ENCODE measurements around the gene AAR2. TPM values are rescaled to one million over a fixed set of nuclear protein-coding genes. Genes with fewer than 3 reads are reported as not detected.
A peak's percentile ranks its signal among the peaks of the same experiment; 100 is the strongest.

Gene AAR2
- total RNA-seq, 2 experiments from 2014 or later: 20.5 to 22.7 TPM

GRCh38 chr20:36243726-36244125, 7.4 kb downstream of the AAR2 start:
- ChIA-PET CTCF (interaction anchor here (0.6 to 1.6 kb wide), 4 partner anchors 41 to 251 kb away, joined by 3 to 4 read pairs (median 3); no protein-coding TSS in a partner anchor), POLR2A (no interaction called here)
- no peaks in the 10 kb centered on the region for H3K27me3 Mint-ChIP-seq (ENCODE audit: low read depth)
- no peak for DNase-seq
- ATAC-seq: no peak
- no peaks in the 10 kb centered on the region for H3K9me3 Mint-ChIP-seq (ENCODE audit: insufficient read depth)
- peaks cover 59% of the 10 kb centered on the region for H3K36me3 Mint-ChIP-seq (ENCODE audit: low read depth)
- no peak overlapping the region for H3K27ac Mint-ChIP-seq
- H3K4me3 Mint-ChIP-seq: no peak overlapping the region
- H3K4me1 Mint-ChIP-seq (ENCODE audit: low read depth): peaks cover 6% of the 10 kb centered on the region

- Mint-ChIP-seq H3K36me3 (ENCODE audit: low read depth) (peaks cover 58% of the 10 kb centered on the region), H3K4me3 (no peak overlapping the region), H3K9me3 (ENCODE audit: insufficient read depth) (no peaks in the 10 kb centered on the region), H3K27ac (no peak overlapping the region), H3K4me1 (ENCODE audit: low read depth) (no peaks in the 10 kb centered on the region), H3K27me3 (ENCODE audit: low read depth) (no peaks in the 10 kb centered on the region)
- ChIA-PET POLR2A (no interaction called here), CTCF (interaction anchor here (1.0 to 1.3 kb wide), 2 partner anchors 20 to 44 kb away, joined by 3 to 4 read pairs; no protein-coding TSS in a partner anchor)
- DNase-seq: no peak
- ATAC-seq: no peak
These were observed 10.1 kb downstream of the AAR2 start for GRCh38 chr20:36246401-36246800.

- Mint-ChIP-seq H3K4me3 (no peak overlapping the region), H3K4me1 (ENCODE audit: low read depth) (no peaks in the 10 kb centered on the region), H3K36me3 (ENCODE audit: low read depth) (peaks cover 53% of the 10 kb centered on the region), H3K27ac (no peak overlapping the region), H3K27me3 (ENCODE audit: low read depth) (no peaks in the 10 kb centered on the region), H3K9me3 (ENCODE audit: insufficient read depth) (no peaks in the 10 kb centered on the region)
- DNase-seq (no peak), ATAC-seq (no peak)
- CTCF ChIA-PET: interaction anchor here (3.0 kb wide), 1 partner anchor 46 kb away, joined by 8 read pairs; no protein-coding TSS in a partner anchor
- POLR2A ChIA-PET: no interaction called here
These were observed 12.6 kb downstream of the AAR2 start for GRCh38 chr20:36248836-36249235.

GRCh38 chr20:36249450-36249849, 13.2 kb downstream of the AAR2 start:
- no peak overlapping the region for H3K27ac Mint-ChIP-seq
- ChIA-PET POLR2A (no interaction called here), CTCF (interaction anchor here (3.0 kb wide), 1 partner anchor 46 kb away, joined by 8 read pairs; no protein-coding TSS in a partner anchor)
- peaks cover 49% of the 10 kb centered on the region for H3K36me3 Mint-ChIP-seq (ENCODE audit: low read depth)
- no peaks in the 10 kb centered on the region for H3K9me3 Mint-ChIP-seq (ENCODE audit: insufficient read depth)
- no peak for ATAC-seq
- no peaks in the 10 kb centered on the region for H3K27me3 Mint-ChIP-seq (ENCODE audit: low read depth)
- H3K4me1 Mint-ChIP-seq (ENCODE audit: low read depth): no peaks in the 10 kb centered on the region
- DNase-seq: no peak
- no peak overlapping the region for H3K4me3 Mint-ChIP-seq

- no peak for DNase-seq
- Mint-ChIP-seq H3K4me3 (no peak overlapping the region), H3K27ac (no peak overlapping the region), H3K27me3 (ENCODE audit: low read depth) (no peaks in the 10 kb centered on the region), H3K9me3 (ENCODE audit: insufficient read depth) (no peaks in the 10 kb centered on the region), H3K4me1 (ENCODE audit: low read depth) (no peaks in the 10 kb centered on the region), H3K36me3 (ENCODE audit: low read depth) (peaks cover 33% of the 10 kb centered on the region)
- ChIA-PET POLR2A (no interaction called here), CTCF (no interaction called here)
- no peak for ATAC-seq
These were observed 15.1 kb downstream of the AAR2 start for GRCh38 chr20:36251426-36251825.

GRCh38 chr20:36252511-36252910, 16.2 kb downstream of the AAR2 start:
- Mint-ChIP-seq H3K4me1 (ENCODE audit: low read depth) (no peaks in the 10 kb centered on the region), H3K4me3 (no peak overlapping the region), H3K27me3 (ENCODE audit: low read depth) (no peaks in the 10 kb centered on the region), H3K9me3 (ENCODE audit: insufficient read depth) (no peaks in the 10 kb centered on the region), H3K27ac (peak overlapping the region; percentile 7), H3K36me3 (ENCODE audit: low read depth) (peaks cover 24% of the 10 kb centered on the region)
- CTCF ChIA-PET: no interaction called here
- DNase-seq (no peak), ATAC-seq (no peak)
- POLR2A ChIA-PET: no interaction called here

- ATAC-seq (no peak), DNase-seq (no peak)
- no peaks in the 10 kb centered on the region for H3K4me1 Mint-ChIP-seq (ENCODE audit: low read depth)
- no peaks in the 10 kb centered on the region for H3K27me3 Mint-ChIP-seq (ENCODE audit: low read depth)
- ChIA-PET CTCF (no interaction called here), POLR2A (no interaction called here)
- no peak overlapping the region for H3K27ac Mint-ChIP-seq
- H3K36me3 Mint-ChIP-seq (ENCODE audit: low read depth): peaks cover 21% of the 10 kb centered on the region
- H3K9me3 Mint-ChIP-seq (ENCODE audit: insufficient read depth): no peaks in the 10 kb centered on the region
- H3K4me3 Mint-ChIP-seq: no peak overlapping the region
These were observed 16.8 kb downstream of the AAR2 start for GRCh38 chr20:36253036-36253435.

GRCh38 chr20:36254076-36254475, 17.8 kb downstream of the AAR2 start:
- ChIA-PET POLR2A (no interaction called here), CTCF (interaction anchor here (1.1 kb wide), 1 partner anchor 185 kb away, joined by 5 read pairs; no protein-coding TSS in a partner anchor)
- Mint-ChIP-seq H3K4me1 (ENCODE audit: low read depth) (no peaks in the 10 kb centered on the region), H3K36me3 (ENCODE audit: low read depth) (peaks cover 18% of the 10 kb centered on the region), H3K27me3 (ENCODE audit: low read depth) (no peaks in the 10 kb centered on the region), H3K9me3 (ENCODE audit: insufficient read depth) (no peaks in the 10 kb centered on the region), H3K4me3 (no peak overlapping the region), H3K27ac (no peak overlapping the region)
- ATAC-seq: no peak
- no peak for DNase-seq

GRCh38 chr20:36255445-36255844, 19.2 kb downstream of the AAR2 start:
- H3K36me3 Mint-ChIP-seq (ENCODE audit: low read depth): peaks cover 10% of the 10 kb centered on the region
- ATAC-seq (no peak), DNase-seq (no peak)
- ChIA-PET POLR2A (no interaction called here), CTCF (interaction anchor here (1.0 to 1.1 kb wide), 2 partner anchors 56 to 184 kb away, joined by 3 to 5 read pairs; no protein-coding TSS in a partner anchor)
- H3K27me3 Mint-ChIP-seq (ENCODE audit: low read depth): no peaks in the 10 kb centered on the region
- H3K4me3 Mint-ChIP-seq: no peak overlapping the region
- no peak overlapping the region for H3K27ac Mint-ChIP-seq
- H3K9me3 Mint-ChIP-seq (ENCODE audit: insufficient read depth): no peaks in the 10 kb centered on the region
- no peaks in the 10 kb centered on the region for H3K4me1 Mint-ChIP-seq (ENCODE audit: low read depth)

GRCh38 chr20:36259177-36260061, 23.1 kb downstream of the AAR2 start:
- no peak overlapping the region for H3K4me3 Mint-ChIP-seq
- no peaks in the 10 kb centered on the region for H3K9me3 Mint-ChIP-seq (ENCODE audit: insufficient read depth)
- no peaks in the 10 kb centered on the region for H3K4me1 Mint-ChIP-seq (ENCODE audit: low read depth)
- CTCF ChIA-PET: no interaction called here
- peaks cover 6% of the 10 kb centered on the region for H3K36me3 Mint-ChIP-seq (ENCODE audit: low read depth)
- POLR2A ChIA-PET: interaction anchor here (1.4 kb wide), 1 partner anchor 23 kb away, joined by 4 read pairs; the partner anchor contains the start of gene AAR2
- ATAC-seq (no peak), DNase-seq (no peak)
- no peak overlapping the region for H3K27ac Mint-ChIP-seq
- no peaks in the 10 kb centered on the region for H3K27me3 Mint-ChIP-seq (ENCODE audit: low read depth)

GRCh38 chr20:36260316-36260715, 24.0 kb downstream of the AAR2 start:
- POLR2A ChIA-PET: interaction anchor here (1.4 kb wide), 1 partner anchor 24 kb away, joined by 4 read pairs; the partner anchor contains the start of gene AAR2
- ATAC-seq (no peak), DNase-seq (no peak)
- CTCF ChIA-PET: no interaction called here
- H3K27ac Mint-ChIP-seq: no peak overlapping the region
- H3K27me3 Mint-ChIP-seq (ENCODE audit: low read depth): no peaks in the 10 kb centered on the region
- H3K4me3 Mint-ChIP-seq: no peak overlapping the region
- H3K9me3 Mint-ChIP-seq (ENCODE audit: insufficient read depth): no peaks in the 10 kb centered on the region
- peaks cover 6% of the 10 kb centered on the region for H3K36me3 Mint-ChIP-seq (ENCODE audit: low read depth)
- H3K4me1 Mint-ChIP-seq (ENCODE audit: low read depth): no peaks in the 10 kb centered on the region

GRCh38 chr20:36261389-36262105, 25.3 kb downstream of the AAR2 start:
- Mint-ChIP-seq H3K27ac (no peak overlapping the region), H3K9me3 (ENCODE audit: insufficient read depth) (no peaks in the 10 kb centered on the region), H3K4me1 (ENCODE audit: low read depth) (no peaks in the 10 kb centered on the region), H3K27me3 (ENCODE audit: low read depth) (no peaks in the 10 kb centered on the region), H3K4me3 (no peak overlapping the region), H3K36me3 (ENCODE audit: low read depth) (peaks cover 3% of the 10 kb centered on the region)
- CTCF ChIA-PET: no interaction called here
- ATAC-seq (no peak), DNase-seq (no peak)
- POLR2A ChIA-PET: no interaction called here

Data from activated CD8-positive, alpha-beta T cell treated with anti-CD3 and anti-CD28 coated beads, Interleukin-2, amount 10 ng/mL, durations not matched to agents 7 days and 5 days (primary cell).